ENCODE measurements around the gene NFYC.

DNA sequence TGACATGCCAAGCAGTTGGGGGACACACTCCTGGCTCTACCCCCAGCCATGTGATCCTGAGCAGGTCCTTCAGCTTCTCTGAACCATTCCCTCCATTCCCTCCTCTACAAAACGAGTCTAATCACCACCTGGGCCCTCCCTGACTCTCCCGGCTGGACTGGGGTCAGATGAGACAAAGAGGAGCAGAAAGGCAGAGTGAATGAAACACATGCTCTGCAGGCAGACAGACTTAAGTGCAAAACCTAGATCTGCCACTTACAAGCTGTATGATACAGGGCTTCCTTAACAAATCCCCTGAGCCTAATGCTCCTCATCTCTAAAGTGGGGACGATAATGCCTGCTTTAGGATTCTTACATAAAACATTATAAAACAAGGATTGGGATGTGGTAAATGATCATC is 43.3 kb upstream of the NFYC start:
- TF ChIP-seq, protein P1, sequence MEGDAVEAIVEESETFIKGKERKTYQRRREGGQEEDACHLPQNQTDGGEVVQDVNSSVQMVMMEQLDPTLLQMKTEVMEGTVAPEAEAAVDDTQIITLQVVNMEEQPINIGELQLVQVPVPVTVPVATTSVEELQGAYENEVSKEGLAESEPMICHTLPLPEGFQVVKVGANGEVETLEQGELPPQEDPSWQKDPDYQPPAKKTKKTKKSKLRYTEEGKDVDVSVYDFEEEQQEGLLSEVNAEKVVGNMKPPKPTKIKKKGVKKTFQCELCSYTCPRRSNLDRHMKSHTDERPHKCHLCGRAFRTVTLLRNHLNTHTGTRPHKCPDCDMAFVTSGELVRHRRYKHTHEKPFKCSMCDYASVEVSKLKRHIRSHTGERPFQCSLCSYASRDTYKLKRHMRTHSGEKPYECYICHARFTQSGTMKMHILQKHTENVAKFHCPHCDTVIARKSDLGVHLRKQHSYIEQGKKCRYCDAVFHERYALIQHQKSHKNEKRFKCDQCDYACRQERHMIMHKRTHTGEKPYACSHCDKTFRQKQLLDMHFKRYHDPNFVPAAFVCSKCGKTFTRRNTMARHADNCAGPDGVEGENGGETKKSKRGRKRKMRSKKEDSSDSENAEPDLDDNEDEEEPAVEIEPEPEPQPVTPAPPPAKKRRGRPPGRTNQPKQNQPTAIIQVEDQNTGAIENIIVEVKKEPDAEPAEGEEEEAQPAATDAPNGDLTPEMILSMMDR (IDR thresholded peaks at IDR 0.05), result no peak
- TF ChIP-seq POLR2A (IDR thresholded peaks at IDR 0.05), result no peak
- no peak for TF ChIP-seq EP300 (IDR thresholded peaks at IDR 0.05)

Data from sigmoid colon (tissue), 4 donors.